BE2C (cell line): ENCODE results near the gene KIAA1210. TPM values are rescaled to one million over a fixed set of nuclear protein-coding genes. Genes with fewer than 3 reads are reported as not detected.

ENCODE experiments used
- DNase-seq: peaks from one replicate; pipeline ENCODE4 v3.0.0-alpha.2; 2020
- H3K27me3 ChIP-seq: fragments of 250-450 bp; sonication (Bioruptor Pico); 2 replicates; pipeline ENCODE4 v1.5.1; 2020; ENCODE audit warnings: mild to moderate bottlenecking
- H3K36me3 ChIP-seq: fragments of 250-450 bp; sonication (Bioruptor Pico); 2 replicates; pipeline ENCODE4 v1.5.1; 2020; ENCODE audit warnings: mild to moderate bottlenecking
- H3K4me1 ChIP-seq: fragments of 250-450 bp; sonication (Bioruptor Pico); 2 replicates; pipeline ENCODE4 v1.5.1; 2020
- H3K4me3 ChIP-seq: 2 replicates; pipeline ENCODE4 v1.5.1; 2011; ENCODE audit warnings: low read depth, low read length
- H3K9me3 ChIP-seq: fragments of 250-450 bp; sonication (Bioruptor Pico); 2 replicates; pipeline ENCODE4 v1.5.1; 2020
- CTCF ChIP-seq: IDR thresholded peaks from 2 replicates; pipeline ENCODE4 v1.5.1; 2012; ENCODE audit warnings: mild to moderate bottlenecking, low read depth, low read length
- polyA plus RNA-seq: library from polyadenylated mRNA; unstranded; fragments of >200 nt; gene quantifications from one replicate; pipeline ENCODE4 v1.2.1, GENCODE V29; 2012; ENCODE audit warnings: low read depth, missing spikeins; ENCODE audit not compliant: insufficient read length, insufficient read depth

KIAA1210 gene
- not detected for polyA plus RNA-seq

GRCh38 chrX:119127650-119128049, at the start of gene KIAA1210:
KIAA1210 (minus strand) TSS chrX:119127812; CDS start chrX:119123642, 4,170 bp downstream.
- no peaks in the 10 kb centered on the region for H3K36me3 ChIP-seq
- DNase-seq: no peak
- TF ChIP-seq CTCF: no peak
- no peak within 1 kb of the TSS for H3K4me3 ChIP-seq
- no peaks in the 10 kb centered on the region for H3K27me3 ChIP-seq
- H3K9me3 ChIP-seq: no peaks in the 10 kb centered on the region
- no peaks in the 10 kb centered on the region for H3K4me1 ChIP-seq

- no peak for TF ChIP-seq CTCF
- Histone ChIP-seq H3K9me3 (no peaks in the 10 kb centered on the region), H3K36me3 (no peaks in the 10 kb centered on the region), H3K27me3 (no peaks in the 10 kb centered on the region), H3K4me1 (no peaks in the 10 kb centered on the region), H3K4me3 (no peak overlapping the region)
- no peak for DNase-seq
These were observed 49.7 kb upstream of the KIAA1210 start for GRCh38 chrX:119177278-119177677.

- no peaks in the 10 kb centered on the region for H3K9me3 ChIP-seq
- H3K36me3 ChIP-seq: no peaks in the 10 kb centered on the region
- no peak for DNase-seq
- H3K27me3 ChIP-seq: no peaks in the 10 kb centered on the region
- no peak overlapping the region for H3K4me3 ChIP-seq
- no peaks in the 10 kb centered on the region for H3K4me1 ChIP-seq
- no peak for TF ChIP-seq CTCF
These were observed 47.3 kb upstream of the KIAA1210 start for GRCh38 chrX:119174900-119175299.

- no peaks in the 10 kb centered on the region for H3K4me1 ChIP-seq
- H3K27me3 ChIP-seq: no peaks in the 10 kb centered on the region
- H3K4me3 ChIP-seq: no peak overlapping the region
- DNase-seq: no peak
- no peak for TF ChIP-seq CTCF
- no peaks in the 10 kb centered on the region for H3K36me3 ChIP-seq
- no peaks in the 10 kb centered on the region for H3K9me3 ChIP-seq
These were observed 40.5 kb upstream of the KIAA1210 start for GRCh38 chrX:119168104-119168503.

- H3K4me1 ChIP-seq: no peaks in the 10 kb centered on the region
- no peak overlapping the region for H3K4me3 ChIP-seq
- DNase-seq: no peak
- no peaks in the 10 kb centered on the region for H3K27me3 ChIP-seq
- H3K9me3 ChIP-seq: no peaks in the 10 kb centered on the region
- no peaks in the 10 kb centered on the region for H3K36me3 ChIP-seq
- TF ChIP-seq CTCF: no peak
These were observed 30.6 kb upstream of the KIAA1210 start for GRCh38 chrX:119158226-119158625.

GRCh38 chrX:119156241-119156640, 28.6 kb upstream of the KIAA1210 start:
- Histone ChIP-seq H3K4me3 (no peak overlapping the region), H3K36me3 (no peaks in the 10 kb centered on the region), H3K9me3 (no peaks in the 10 kb centered on the region), H3K27me3 (no peaks in the 10 kb centered on the region), H3K4me1 (no peaks in the 10 kb centered on the region)
- no peak for TF ChIP-seq CTCF
- no peak for DNase-seq
